Adrenal gland (tissue), 12 donors: Measurements from ENCODE around the gene FHOD3. TPM values are rescaled to one million over a fixed set of nuclear protein-coding genes. Genes with fewer than 3 reads are reported as not detected.

Experiments
- DNase-seq, 7 donors: peaks; one replicate each; pipeline ENCODE4 v3.0.0-alpha.2; 2019 to 2020
- H3K27ac ChIP-seq, 5 donors: fragments of 200-600 bp; sonication (generic) in 4 of 5; 1 replicate in 3 of 5; 2 replicates in 2 of 5; pipeline versions ENCODE4 v1.5.1 to v1.8.0; 2016 to 2020; ENCODE audit warnings: mild to moderate bottlenecking in 1 of 5
- H3K27me3 ChIP-seq: fragments of 200-600 bp; 2 replicates; pipeline ENCODE4 v1.8.0; 2021
- H3K36me3 ChIP-seq, 2 donors: fragments of 200-600 bp; replicated peaks in 1 of 2; 1 replicate in 1 of 2; 2 replicates in 1 of 2; pipeline versions ENCODE4 v1.5.1 to v1.8.0; 2018 to 2022
- H3K4me1 ChIP-seq, 2 donors: fragments of 200-600 bp; replicated peaks in 1 of 2; 1 replicate in 1 of 2; 2 replicates in 1 of 2; pipeline versions ENCODE4 v1.5.1 to v1.8.0; 2018 to 2021
- H3K4me3 ChIP-seq, 4 donors: fragments of 200-600 bp; sonication (generic) in 3 of 4; one replicate each; pipeline ENCODE4 v1.5.1; 2016 to 2018
- H3K9me3 ChIP-seq, 3 donors: fragments of 200-600 bp; sonication (generic) in 1 of 3; replicated peaks in 1 of 3; 1 replicate in 2 of 3; 2 replicates in 1 of 3; pipeline versions ENCODE4 v1.5.1 to v1.8.0; 2016 to 2021
- POLR2A ChIP-seq, 2 donors: fragments of 450-650 bp; IDR thresholded peaks; one replicate each; pipeline ENCODE4 v1.6.1; 2017; ENCODE audit warnings: antibody characterized with exemption in 2 of 2, mild to moderate bottlenecking in 2 of 2, moderate library complexity in 1 of 2
- WGBS, 4 donors: extraction: QIAGEN DNeasy Blood & Tissue Kit in 2 of 4; methylation state at CpG; one replicate each; pipeline versions ENCODE4 v1.1.5 to v1.1.7; 2013 to 2017; 5-methylcytosine and 5-hydroxymethylcytosine counted together
- intact Hi-C, 2 donors: fragments of 100-400 bp; cut with DNase I; formaldehyde crosslinking; loops; one replicate each; pipeline versions ENCODE4 v1.14.1 to v1.15.0; 2022 to 2023
- polyA plus RNA-seq, 3 donors: library from polyadenylated mRNA; stranded (reverse); fragments of 200-250 nt in 2 of 3; fragments of 350-450 nt in 1 of 3; fragmentation: Illumina TruSeq in 1 of 3; extraction: RNeasy Lipid Tissue Mini Kit (QIAGEN cat#74804) in 1 of 3; gene quantifications; one replicate each; pipeline ENCODE4 v1.2.3, GENCODE V29; 2013 to 2014
- total RNA-seq, 9 donors: library from RNA; depleted of rRNA in 4 of 9; stranded (reverse); fragments of >200 nt in 4 of 9; fragments of 120-200 nt in 1 of 9; fragmentation: NEBNext Ultra II Directional in 1 of 9; extraction: Animal tissue kit (Norgen Biotek cat#: 25700) in 1 of 9; gene quantifications; one replicate each; pipeline versions ENCODE4 v1.1.0 to v1.2.4, GENCODE V29; 2013 to 2023
- TF ChIP-seq, protein P1 (sequence below), 6 experiments: fragments of 450-650 bp in 4 of 6; fragments of 200-600 bp in 2 of 6; sonication (generic) in 1 of 6; IDR thresholded peaks; 1 replicate in 5 of 6; 2 replicates in 1 of 6; pipeline versions ENCODE4 v1.5.1 to v1.8.0; 2016 to 2021; ENCODE audit warnings: antibody characterized with exemption in 6 of 6, mild to moderate bottlenecking in 2 of 6, moderate library complexity in 1 of 6
- donor health status: healthy with polysubstance abuse.
- donor health status: Bipolar disorder and iron deficiency.
- donor health status: DM: yes; HTN: yes; CAD: no.
- donor health status: DM: no; HTN: no; CAD: no.
- donor health status: DM: no; HTN: no; CAD: no.
- donor health status: DM: yes; HTN: yes; CAD: no.

Gene FHOD3
- total and polyA plus RNA-seq, 12 donors: 17.5 to 87.9 (median 48.5) TPM

DNA sequence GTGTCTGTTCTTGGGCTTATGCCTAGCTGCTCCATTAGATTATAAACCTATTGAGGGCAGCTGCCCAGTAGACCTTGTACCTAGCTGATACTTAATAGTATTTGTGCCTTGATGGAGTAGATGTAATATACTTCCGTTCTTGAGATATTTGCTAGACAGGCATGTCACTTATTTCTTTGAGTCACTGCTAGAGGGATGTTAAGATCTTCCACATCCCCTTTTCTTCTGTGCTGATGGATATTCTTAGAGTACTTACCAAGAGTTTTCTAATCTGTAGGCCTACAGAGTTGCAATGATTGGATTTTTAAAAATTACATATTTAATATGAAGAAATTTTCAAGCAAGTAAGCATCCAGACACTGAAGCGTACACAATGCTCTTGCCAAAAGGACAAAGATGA is 304.6 kb downstream of the FHOD3 start:
- Histone ChIP-seq H3K4me1 (peaks cover 3 to 5% of the 10 kb centered on the region in 2 donors), H3K4me3 (no peak overlapping the region), H3K36me3 (no peaks in the 10 kb centered on the region), H3K9me3 (no peaks in the 10 kb centered on the region), H3K27me3 (no peaks in the 10 kb centered on the region), H3K27ac (no peak overlapping the region)
- intact Hi-C loops: no loop called here
- TF ChIP-seq POLR2A (IDR thresholded peaks at IDR 0.05): no peak
- TF ChIP-seq, protein P1, sequence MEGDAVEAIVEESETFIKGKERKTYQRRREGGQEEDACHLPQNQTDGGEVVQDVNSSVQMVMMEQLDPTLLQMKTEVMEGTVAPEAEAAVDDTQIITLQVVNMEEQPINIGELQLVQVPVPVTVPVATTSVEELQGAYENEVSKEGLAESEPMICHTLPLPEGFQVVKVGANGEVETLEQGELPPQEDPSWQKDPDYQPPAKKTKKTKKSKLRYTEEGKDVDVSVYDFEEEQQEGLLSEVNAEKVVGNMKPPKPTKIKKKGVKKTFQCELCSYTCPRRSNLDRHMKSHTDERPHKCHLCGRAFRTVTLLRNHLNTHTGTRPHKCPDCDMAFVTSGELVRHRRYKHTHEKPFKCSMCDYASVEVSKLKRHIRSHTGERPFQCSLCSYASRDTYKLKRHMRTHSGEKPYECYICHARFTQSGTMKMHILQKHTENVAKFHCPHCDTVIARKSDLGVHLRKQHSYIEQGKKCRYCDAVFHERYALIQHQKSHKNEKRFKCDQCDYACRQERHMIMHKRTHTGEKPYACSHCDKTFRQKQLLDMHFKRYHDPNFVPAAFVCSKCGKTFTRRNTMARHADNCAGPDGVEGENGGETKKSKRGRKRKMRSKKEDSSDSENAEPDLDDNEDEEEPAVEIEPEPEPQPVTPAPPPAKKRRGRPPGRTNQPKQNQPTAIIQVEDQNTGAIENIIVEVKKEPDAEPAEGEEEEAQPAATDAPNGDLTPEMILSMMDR (IDR thresholded peaks at IDR 0.05): no peak
- 93 to 100% (median 95%) methylated on average over 2 of the region's 2 CpGs for WGBS, 4 donors
- DNase-seq: no peak

DNA sequence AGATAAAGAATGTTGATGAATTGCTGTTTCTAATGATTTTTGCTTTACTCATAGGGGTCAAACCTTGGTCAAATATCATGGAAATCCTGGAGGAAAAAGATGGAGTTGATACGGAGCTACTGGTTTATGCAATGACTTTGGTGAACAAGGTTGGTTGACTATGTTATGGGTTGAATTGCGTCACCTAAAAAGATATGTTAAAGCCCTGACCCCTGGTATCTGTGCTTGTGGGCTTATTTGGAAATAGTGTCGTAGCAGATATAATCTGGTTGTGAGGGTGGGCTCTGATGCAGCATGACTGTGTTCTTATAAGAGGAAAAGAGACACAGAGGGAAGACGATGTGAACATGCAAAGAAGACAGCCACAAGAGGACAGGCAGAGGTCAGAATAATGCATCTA is 305.1 kb downstream of the FHOD3 start:
- no peaks in the 10 kb centered on the region for H3K36me3 ChIP-seq
- WGBS, 4 donors: 73 to 79% (median 75%) methylated on average over 4 of the region's 4 CpGs
- TF ChIP-seq, protein P1 (IDR thresholded peaks at IDR 0.05): no peak
- no peak for TF ChIP-seq POLR2A (IDR thresholded peaks at IDR 0.05)
- DNase-seq: no peak
- H3K9me3 ChIP-seq: no peaks in the 10 kb centered on the region
- no peak overlapping the region for H3K4me3 ChIP-seq
- peaks cover 4 to 5% of the 10 kb centered on the region in 2 donors for H3K4me1 ChIP-seq
- H3K27ac ChIP-seq: no peak overlapping the region
- H3K27me3 ChIP-seq: no peaks in the 10 kb centered on the region
- intact Hi-C loops: no loop called here

DNA sequence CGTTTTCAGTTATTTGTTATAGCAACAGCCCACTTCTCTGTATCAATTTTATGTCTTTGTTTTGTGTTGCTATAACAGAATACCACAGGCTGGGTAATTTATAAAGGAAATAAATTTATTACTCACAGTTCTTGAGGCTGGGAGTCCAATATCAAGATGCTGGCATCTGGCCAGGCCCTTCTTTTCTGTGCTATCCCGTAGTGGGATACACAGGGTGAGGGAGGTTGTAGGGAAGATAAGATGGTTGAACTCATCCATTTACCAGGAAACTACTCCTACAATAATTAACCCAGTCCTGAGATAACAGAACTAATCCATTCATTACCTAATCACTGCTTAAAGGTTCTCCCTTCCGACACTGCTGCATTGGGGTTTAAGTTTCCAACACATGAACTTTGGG is 310.6 kb downstream of the FHOD3 start:
- H3K4me1 ChIP-seq: peaks cover 0 to 4% of the 10 kb centered on the region in 2 donors
- 67 to 78% (median 70%) methylated on average over 3 of the region's 3 CpGs for WGBS, 4 donors
- H3K4me3 ChIP-seq: no peak overlapping the region
- H3K9me3 ChIP-seq: no peaks in the 10 kb centered on the region
- H3K27me3 ChIP-seq: no peaks in the 10 kb centered on the region
- TF ChIP-seq, protein P1 (IDR thresholded peaks at IDR 0.05): no peak
- TF ChIP-seq POLR2A (IDR thresholded peaks at IDR 0.05): no peak
- peak in 2 of 7 donors; percentile 25 to 32 for DNase-seq
- no peaks in the 10 kb centered on the region for H3K36me3 ChIP-seq
- intact Hi-C loops: no loop called here
- H3K27ac ChIP-seq: no peak overlapping the region

DNA sequence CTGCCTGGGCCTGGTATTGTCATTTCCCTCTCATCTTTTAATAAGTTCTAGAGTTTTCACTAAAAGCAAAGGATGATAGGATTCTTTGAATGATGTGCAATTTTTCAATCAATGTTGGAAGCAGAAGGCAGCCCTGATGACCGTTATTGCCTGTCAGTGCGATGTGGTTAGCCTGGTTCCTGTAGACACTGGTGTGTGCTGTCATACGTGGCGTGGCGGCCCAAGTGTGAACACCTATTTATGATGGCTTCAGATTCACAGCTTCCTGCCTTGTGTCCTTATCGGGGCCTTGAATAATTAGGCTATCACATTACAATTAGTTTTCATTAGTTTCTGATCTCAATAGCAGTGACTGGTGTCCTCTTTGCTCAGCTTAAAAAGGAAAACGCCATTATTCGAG is 312.7 kb downstream of the FHOD3 start:
- no peak overlapping the region for H3K27ac ChIP-seq
- H3K4me1 ChIP-seq: peaks cover 0 to 4% of the 10 kb centered on the region in 2 donors
- H3K9me3 ChIP-seq: no peaks in the 10 kb centered on the region
- intact Hi-C loops: no loop called here
- WGBS, 4 donors: 92 to 95% (median 93%) methylated on average over 8 of the region's 8 CpGs
- no peak for TF ChIP-seq POLR2A (IDR thresholded peaks at IDR 0.05)
- TF ChIP-seq, protein P1 (IDR thresholded peaks at IDR 0.05): no peak
- H3K27me3 ChIP-seq: no peaks in the 10 kb centered on the region
- no peak overlapping the region for H3K4me3 ChIP-seq
- no peaks in the 10 kb centered on the region for H3K36me3 ChIP-seq
- no peak for DNase-seq
